Measurements from ENCODE around the gene SMIM33. TPM values are rescaled to one million over a fixed set of nuclear protein-coding genes. Genes with fewer than 3 reads are reported as not detected.

Gene SMIM33
- total RNA-seq, 1 donor from 2014 or later: not detected

Other genes with a start within 250 kb of the SMIM33 start
- gene MATR3, start 177.3 kb upstream of the SMIM33 start, total RNA-seq: 178 and 187 TPM in 2 replicates
- gene PAIP2, start 129.2 kb upstream of the SMIM33 start, total RNA-seq: 48.5 and 56.1 TPM in 2 replicates
- gene SLC23A1, start 87.7 kb upstream of the SMIM33 start, total RNA-seq: not detected in 2 replicates
- 0.29 and 0.68 TPM in 2 replicates for gene MZB1, start 81.1 kb upstream of the SMIM33 start, total RNA-seq
- 2.4 and 2.7 TPM in 2 replicates for gene PROB1, start 75.9 kb upstream of the SMIM33 start, total RNA-seq
- gene SPATA24, start 66.9 kb upstream of the SMIM33 start, total RNA-seq: 4.8 and 9.5 TPM in 2 replicates
- gene DNAJC18, start 31.5 kb upstream of the SMIM33 start, total RNA-seq: 12.0 and 16.7 TPM in 2 replicates
- 345 and 393 TPM in 2 replicates for gene ECSCR, start 8.3 kb upstream of the SMIM33 start, total RNA-seq
- 58.0 and 61.7 TPM in 2 replicates for gene STING1, start 11.8 kb downstream of the SMIM33 start, total RNA-seq
- 107 and 110 TPM in 2 replicates for gene UBE2D2, start 90.3 kb downstream of the SMIM33 start, total RNA-seq
- gene CXXC5, start 177.3 kb downstream of the SMIM33 start, total RNA-seq: 20.8 and 22.6 TPM in 2 replicates